ENCODE measurements around the gene MYO10.

Gene MYO10

DNA sequence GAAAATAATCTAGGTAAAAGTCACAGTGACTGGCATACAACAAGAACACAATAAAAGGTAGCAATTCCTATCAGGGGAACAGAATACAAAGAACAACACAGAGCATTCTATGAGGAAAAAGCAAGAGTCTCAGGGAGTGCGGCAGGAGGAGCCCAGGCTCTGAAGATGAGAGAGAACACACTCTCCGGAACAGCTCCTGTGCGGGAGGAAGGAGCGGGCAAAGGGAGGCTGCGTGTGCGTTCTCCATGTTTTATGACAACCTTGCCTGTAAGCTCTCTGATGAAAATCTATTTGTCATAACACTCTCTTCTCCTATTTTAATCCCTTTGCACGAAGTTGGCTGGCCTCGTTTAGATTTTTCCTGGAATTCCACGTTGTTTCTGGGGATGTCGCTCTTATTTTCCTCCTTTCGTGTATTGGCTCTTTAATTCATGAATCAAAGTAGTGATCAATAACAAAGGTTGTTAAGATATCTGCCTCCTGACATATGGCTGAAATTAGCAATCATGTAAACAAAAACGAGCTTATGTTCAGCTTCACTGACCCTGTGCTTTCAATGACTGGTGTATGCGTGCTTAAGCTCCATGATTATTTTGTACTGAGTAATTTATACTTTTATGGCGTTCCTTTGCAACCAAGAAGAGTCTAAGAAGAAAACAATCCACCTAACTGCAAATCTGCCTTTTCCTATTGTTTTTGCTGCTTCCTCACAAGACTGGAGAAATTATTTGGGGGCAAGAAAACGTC is 109.5 kb downstream of the MYO10 start:
- no peak overlapping the region for H3K4me3 ChIP-seq (ENCODE audit: low read depth, low read length)

DNA sequence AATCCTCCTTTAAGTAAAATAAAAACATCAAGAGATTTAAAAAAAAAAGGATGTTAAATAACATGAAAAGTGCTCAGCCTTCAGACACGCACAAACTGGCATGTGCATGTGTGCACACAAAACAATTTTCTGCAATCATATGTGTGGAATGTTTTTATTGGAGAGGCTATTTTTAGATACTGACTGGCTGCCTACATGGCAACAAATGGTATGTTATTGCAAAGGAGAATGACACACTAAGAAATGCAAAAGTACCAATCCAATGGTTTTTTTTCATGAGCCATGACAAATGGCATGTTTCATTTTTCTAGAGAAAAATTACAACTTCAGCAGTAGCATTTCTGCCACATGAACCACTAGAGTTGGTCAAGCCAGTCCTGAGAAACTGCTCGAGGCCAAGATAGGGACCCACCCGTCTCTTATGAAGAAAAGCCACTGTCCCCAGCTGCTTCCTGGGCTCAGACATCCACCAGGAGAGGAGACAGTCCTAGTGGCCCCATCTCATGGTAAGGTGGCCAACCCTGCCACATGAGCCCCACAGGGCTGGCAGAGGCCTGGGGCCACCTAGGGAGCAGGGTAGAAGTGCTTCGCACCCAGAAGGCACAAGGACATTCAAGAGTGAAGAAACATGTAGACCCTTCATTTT is 116.4 kb downstream of the MYO10 start:
- H3K4me3 ChIP-seq (ENCODE audit: low read depth, low read length): no peak overlapping the region

DNA sequence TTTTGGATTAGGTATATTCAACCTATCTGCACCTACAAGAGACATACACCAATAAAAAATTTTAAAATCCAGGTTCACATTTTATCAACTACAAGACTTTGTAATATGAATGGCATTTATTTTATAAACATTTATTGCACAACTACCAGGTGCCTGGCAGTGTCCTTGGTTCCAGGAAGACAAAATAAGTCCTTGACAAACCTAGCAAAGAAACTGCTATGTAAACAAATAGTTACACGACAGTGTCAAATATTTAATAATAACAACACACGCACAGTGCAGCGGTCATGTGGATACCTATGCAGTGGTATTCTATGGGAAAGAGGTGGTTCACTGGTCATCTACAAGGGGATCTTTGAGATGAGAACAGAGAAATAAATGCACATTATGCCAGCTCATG is 120.7 kb downstream of the MYO10 start:
- H3K4me3 ChIP-seq (ENCODE audit: low read depth, low read length): no peak overlapping the region

DNA sequence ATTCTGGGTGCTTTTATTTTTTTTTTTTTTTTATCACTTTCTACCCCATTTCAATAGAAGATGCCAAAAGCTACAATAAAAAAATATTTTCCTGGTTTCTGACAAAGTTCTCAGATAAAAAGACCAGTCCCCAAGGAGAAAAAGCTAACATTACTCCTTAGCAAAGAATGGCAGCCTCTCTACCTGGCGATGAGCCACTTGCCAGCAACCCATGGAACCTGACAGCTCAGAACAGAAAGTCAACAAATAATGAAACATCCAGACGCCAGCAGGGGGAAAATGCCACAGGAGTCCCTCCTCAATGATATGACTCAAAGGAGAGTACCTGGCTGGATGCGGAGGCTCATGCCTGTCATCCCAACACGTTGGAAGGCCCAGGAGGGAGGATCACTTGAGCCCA is 123.2 kb downstream of the MYO10 start:
- no peak overlapping the region for H3K4me3 ChIP-seq (ENCODE audit: low read depth, low read length)

DNA sequence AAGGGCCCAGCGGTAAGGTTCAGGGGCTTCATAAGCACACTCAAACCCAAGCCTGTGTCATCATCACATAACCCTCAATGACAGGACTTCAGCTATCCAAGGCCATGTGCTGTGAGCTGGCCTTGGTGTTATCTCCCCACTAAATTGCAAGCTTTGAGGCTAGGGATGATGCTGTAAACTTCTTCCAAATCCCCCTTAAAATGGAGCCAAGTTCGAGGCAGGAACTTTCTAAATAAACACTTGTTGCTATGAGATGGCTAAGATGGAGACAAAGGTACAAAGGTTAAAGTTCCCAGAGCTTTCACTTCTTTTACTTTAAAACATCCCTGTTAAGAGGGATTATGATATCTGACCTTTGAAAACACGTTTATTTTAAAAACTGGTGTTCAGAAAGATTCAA is 123.6 kb downstream of the MYO10 start:
- no peak overlapping the region for H3K4me3 ChIP-seq (ENCODE audit: low read depth, low read length)

DNA sequence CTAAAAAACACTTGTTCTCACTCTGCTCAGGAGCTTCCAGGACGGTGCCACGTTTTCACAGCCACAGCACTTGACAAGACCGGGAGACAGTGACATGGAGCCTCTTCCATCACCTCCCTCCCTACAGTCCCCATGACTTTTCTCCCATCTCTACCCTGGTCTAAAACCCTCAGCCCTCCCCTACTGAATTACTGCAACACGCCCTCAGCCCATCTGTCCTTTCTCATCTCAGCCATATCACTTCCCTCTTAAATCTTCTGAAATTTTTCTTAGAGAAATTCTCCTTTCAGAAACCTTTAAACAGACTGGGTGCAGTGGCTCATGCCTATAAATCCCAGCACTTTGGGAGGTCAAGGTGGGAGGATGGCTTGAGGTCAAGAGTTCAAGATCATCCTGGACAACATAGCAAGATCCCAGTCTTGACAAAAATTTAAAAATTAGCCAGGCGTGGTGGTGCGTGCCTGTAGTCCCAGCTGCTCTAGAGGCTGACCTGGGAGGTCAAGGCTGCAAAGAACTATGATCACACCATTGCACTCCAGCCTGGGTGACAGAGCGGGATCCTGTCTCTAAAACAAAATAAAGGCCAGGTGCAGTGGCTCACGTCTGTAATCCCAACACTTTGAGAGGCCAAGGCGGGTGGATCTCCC is 125.8 kb downstream of the MYO10 start:
- H3K4me3 ChIP-seq (ENCODE audit: low read depth, low read length): no peak overlapping the region

DNA sequence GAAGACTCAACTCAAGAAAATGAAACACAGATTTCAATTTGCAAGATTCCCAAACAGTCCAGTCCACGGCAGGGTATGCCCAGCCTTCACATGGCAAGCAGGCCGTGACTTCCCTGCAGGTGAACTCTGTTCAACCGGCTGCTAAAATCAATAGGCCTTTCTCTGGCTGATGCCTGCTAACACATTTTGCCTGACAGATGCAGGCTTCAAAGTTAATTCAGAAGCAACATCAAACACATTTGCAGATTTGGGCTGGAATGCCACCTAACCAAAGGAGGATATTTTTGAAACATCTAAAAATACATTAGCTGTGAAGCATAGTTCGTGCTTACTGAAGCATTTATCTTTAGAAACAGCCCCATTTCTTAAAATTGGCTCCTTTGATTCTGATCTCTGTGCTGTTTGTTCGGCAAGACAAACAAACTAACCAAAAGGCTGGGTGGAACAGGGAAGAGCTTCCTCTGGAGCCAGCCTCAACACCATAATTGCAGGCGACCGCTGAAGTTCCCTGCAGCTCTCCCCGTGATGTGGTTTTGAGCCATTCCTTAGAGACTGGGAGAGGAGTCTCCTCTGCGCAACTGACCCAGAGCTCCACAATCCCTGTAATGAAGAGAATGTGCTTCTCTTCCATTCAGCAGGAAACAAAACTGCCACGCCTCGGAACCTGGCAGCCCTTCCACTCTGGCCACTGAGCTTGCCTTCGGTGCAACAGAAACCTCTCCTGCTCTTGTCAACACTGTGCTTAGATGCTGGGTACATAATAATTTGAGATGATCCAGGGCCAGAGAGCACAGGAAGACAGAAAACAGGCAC is 126.5 kb downstream of the MYO10 start:
- no peak overlapping the region for H3K4me3 ChIP-seq (ENCODE audit: low read depth, low read length)

DNA sequence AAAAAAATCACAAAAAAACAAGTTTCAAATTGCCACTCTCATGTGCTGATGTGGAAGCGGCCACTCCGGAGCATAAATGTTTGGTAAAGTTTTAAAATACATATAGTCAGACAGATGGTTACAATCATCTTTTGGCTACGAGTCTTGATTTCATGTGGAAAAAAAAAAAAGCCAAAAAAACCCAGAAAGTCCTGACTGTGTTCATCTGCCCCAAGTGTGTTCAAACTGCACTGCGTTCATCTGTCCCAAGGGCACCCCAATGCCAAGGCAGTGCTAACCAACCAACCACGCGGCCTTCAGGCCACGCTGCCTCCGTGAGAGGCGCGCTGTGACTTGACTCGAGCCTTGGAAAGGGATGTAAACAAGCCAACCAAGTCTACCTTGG is 127.1 kb downstream of the MYO10 start:
- H3K4me3 ChIP-seq (ENCODE audit: low read depth, low read length): no peak overlapping the region

DNA sequence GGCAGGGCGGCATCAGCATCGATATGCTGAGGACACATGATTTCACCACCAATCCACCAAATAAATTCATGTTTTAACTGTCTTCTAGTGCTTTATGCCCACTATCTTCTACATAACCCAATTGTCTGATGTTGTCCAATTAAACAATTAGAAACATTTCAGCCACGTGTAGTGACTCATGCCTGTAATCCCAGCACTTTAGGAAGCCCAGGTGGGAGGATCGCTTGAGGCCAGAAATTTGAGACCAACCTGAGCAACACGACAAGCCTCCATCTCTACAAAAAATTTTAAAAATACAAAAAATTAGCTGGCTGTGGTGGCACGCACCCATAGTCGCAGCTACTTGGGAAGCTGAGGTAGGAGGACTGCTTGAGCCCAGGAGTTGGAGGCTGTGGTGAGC is 128.1 kb downstream of the MYO10 start:
- H3K4me3 ChIP-seq (ENCODE audit: low read depth, low read length): no peak overlapping the region

DNA sequence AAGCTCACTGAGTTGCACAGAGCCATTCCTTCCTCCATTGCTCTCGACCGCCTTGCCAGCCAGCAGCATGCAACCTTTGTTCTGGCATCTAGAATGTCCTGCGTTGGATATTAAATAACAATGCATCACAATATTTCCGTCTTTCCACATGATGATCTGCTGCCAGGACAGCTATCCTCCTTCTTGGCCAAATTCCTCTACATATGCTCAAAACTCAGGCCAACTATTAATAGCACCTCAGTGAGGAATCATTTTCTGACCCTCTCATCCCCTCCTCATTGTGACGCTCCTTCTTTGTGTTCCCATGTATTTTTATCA is 128.6 kb downstream of the MYO10 start:
- no peak overlapping the region for H3K4me3 ChIP-seq (ENCODE audit: low read depth, low read length)

DNA sequence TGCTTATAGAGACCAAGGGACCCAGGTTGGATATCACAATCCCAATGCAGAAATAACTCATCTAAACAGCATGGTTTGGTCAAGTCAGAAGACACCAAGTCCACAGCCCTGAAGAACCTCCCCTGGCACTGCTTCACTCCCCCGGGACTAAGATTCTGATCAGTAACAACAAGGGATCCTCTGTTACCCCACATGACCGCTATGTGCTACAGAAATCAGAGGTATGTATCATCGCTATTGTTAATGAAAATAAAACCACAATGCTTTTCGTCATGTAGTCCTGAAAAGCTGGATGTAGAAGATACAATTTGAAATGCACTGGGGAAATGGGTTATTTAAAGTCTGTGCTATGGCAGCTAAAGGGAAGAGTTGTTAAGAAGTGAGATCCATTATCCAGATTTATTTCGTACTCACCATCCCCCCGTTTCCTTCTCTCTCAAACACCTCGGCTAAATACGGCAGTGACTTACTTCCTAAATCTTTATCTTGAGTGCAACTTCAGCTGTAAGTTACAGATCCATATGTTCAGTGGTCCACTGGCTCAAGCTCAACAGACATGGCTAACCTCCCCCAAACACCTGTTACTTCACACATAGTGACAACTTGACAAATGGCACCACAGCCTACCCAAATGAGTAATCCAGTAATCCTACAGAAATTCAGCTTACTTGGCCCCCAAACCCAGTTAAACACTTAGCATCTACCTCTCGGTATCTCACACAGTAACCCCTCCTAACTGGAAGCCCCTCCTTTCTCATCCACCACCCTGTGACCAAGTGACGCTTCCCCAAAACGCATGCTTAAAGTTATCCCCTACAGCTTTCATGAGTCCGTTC is 129.2 kb downstream of the MYO10 start:
- H3K4me3 ChIP-seq (ENCODE audit: low read depth, low read length): no peak overlapping the region

DNA sequence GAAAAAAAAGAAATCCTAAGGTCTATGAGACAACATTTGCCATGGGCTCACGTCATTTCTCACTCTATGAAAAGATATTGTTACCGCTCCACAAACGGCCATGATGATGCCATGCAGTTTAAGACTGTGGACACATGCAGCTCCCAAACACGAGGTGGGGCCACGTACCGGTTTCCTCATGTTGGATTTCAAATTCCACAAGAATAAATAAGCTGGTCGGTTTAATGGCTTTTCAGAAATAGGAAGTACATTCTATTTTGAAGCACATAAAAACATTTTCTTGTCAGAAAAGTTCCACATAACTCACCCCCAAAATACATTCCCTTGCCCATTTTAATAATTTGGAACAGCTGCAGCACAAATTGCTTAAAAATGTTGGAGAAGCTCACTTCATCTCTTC is 130.6 kb downstream of the MYO10 start:
- H3K4me3 ChIP-seq (ENCODE audit: low read depth, low read length): no peak overlapping the region

DNA sequence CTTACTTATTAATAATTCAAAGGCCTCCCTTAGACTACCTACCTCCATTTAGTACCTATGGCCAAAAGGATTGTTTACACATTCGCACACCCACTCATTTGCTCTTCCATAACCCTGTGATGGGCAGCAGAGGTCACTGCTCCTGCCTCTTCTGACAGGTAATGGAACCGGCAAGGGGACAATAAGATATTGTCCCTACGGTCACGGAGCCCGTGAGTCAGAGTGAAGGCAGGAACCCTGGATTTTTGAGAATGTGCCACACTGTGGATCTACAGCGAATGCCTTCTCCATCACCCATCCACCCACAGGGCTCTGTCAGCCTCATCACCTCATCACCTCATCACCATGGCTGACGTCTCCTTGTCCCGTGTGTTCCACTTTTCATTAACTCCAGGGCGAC is 132.3 kb downstream of the MYO10 start:
- H3K4me3 ChIP-seq (ENCODE audit: low read depth, low read length): no peak overlapping the region

DNA sequence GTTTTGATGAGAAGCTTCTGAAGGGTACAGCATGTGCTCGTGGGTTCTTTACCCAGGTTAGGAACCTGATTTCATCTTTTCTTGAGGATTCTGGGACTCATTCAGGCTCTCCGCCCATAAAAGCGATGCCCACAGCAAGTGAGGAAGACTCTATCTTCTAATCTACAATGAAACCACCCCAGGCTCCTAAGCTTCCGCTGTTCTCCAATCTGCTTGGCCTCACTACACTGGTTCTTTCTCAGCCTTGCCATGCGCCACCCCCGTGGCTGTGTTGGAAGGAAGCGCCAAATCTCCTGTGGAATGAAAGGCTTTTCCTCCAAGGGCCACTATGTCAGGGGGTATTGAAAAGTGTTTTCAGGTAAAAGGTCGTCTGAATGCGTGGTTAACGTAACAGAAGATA is 135.6 kb downstream of the MYO10 start:
- H3K4me3 ChIP-seq (ENCODE audit: low read depth, low read length): no peak overlapping the region

DNA sequence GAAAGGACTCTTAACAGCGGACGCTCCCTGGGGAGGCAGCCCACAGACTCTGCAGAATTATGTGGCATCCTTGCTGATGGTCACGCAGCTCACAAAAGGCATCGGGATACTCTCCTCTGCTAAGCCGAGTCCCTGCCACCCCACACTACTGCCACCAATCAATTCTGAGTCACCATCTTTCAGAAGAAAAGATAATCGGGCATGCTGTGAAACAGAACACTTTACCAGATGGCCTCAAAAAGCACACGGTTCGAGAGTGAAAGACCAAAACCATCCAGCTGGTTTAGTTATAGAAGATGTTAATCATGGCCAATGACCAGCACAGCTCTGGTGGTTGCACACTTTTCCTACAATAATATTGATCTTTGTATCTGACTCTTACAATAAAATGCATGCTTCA is 136.3 kb downstream of the MYO10 start:
- H3K4me3 ChIP-seq (ENCODE audit: low read depth, low read length): no peak overlapping the region

DNA sequence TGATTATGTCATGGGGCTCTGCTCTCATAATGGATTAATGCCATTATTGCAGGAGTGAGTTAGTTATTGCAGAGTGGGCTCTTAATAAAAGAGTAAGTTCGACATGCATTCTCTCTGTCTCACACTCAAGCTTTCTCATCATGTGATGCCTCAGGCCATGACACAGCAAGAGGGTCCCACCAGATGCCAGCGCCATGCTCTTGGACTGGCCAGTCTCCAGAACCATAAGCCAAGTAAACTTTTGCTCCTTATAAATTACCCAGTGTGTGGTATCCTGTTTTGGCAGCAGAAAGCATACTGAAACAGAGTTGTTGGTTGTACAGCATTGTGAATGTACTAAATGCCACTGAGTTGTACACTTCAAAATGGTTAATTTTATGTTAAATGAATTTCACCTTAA is 138.1 kb downstream of the MYO10 start:
- no peak overlapping the region for H3K4me3 ChIP-seq (ENCODE audit: low read depth, low read length)

DNA sequence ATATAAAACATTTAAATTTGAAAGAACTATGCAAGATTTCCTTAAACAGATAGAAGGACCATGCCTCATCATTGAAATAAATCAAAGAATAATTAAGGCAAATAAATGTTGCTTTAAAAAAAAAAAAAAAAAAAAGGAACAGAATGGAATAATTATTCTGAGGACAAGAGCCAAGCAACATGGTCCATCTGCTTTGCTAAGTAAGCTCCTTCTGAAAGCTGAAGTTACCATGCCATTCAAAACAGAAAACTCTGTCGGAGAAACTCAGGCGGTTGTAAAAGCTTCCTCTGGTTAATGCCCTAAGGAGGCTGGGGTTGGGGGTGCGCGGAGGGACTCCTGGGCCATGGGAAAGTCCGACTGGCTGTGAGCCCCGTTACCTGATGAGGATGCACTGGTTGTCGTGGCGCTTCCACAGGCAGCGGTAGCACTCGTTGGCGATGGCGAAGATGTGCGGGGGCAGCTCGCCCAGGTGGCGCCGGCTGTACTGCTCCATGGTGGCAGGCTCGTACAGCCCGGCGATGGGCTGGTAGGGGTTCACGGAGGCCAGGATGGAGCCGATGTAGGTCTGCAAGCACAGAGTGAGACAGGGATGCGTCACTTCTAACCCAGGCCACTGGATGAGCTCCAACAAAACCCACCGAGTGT is 141.7 kb downstream of the MYO10 start:
- H3K4me3 ChIP-seq (ENCODE audit: low read depth, low read length): no peak overlapping the region

DNA sequence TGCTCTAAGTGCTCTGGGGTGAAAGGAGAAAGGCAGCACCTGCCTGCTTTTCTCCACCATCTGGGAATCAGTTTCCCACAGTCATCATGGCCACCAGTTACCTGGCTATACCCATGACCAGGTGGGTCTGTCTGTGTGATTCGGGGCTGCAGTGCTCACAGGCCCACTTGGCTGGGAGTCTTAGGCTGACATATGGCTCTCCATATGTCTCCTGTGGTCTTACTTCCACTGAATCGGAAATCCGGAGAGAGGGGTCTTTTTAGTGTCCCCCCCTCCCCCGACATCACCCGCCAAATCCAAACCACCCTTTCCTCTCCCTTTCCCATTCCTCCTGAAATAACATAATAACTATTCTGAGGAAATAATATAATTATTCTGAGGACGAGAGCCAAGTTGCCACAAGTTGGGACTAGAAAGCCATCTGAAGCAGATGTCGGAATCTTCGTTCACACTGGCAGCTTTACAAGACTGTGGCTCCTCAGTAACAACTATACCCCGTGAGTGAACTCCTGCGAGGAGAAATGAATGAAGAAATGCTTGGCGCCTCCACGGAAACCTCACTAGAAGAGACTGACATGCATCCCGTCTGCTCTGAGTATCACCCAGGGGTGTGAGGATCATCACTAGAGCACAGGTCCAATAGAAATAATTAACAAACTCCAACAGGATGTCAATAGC is 143.4 kb downstream of the MYO10 start:
- H3K4me3 ChIP-seq (ENCODE audit: low read depth, low read length): no peak overlapping the region

DNA sequence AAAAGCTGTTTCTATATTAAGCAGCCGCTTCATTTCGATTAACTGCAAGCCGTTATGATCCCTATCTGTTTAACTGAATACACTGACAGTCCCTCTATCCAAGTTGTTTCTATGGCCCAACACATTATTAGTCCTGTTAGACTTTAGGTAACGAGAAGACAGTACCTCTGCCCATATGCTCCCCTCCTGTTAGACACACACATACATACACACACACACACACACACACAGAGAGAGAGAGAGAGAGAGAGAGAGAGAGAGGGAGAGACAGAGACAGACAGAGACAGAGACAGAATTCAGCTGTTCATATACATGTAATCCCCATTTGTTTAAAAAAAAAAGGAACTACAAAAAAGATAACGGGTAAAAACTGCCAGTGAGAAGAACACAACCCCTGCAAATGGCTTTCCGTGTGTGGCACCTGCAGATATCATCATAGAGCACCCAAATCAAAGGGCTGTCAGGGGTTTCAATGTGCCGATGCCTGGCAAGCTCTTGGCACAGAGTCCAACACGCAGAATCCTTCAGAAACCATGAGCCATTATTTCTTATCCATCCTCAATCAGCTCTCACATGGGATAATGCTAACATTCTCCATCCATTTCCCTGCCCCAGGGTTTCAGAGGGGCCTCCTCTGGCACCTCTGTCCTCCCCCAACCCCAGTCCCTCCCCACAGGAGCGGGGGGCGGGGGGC is 144.0 kb downstream of the MYO10 start:
- H3K4me3 ChIP-seq (ENCODE audit: low read depth, low read length): no peak overlapping the region
